Raji (cell line): ENCODE results near the gene WNT5A.

ENCODE experiments used
- POLR2A ChIP-seq: IDR thresholded peaks from 2 replicates; pipeline ENCODE4 v1.6.1; 2011; ENCODE audit warnings: low read depth, low read length, control low read depth; ENCODE audit not compliant: insufficient read depth

The WNT5A gene

GRCh38 chr3:55515550-55516246 is 28.6 kb upstream of the WNT5A start:
- no peak for TF ChIP-seq POLR2A

DNA sequence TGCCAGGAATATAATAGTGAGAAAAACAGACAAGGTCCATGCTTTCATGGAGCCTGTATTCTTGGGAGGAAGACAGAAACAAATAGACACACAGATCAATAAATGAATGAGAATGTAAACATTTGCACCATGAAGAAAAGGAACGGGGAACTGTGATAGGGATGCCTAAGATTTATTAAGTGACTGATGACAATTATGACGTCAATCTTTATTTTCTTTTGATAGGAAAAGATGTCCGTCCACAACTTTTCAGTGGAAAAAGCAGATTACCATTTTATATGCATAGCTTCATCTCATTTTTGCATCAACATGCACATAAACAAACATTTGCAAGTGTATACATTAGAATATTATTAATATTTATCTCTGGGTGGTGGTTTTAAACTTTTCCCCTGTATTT is 27.9 kb upstream of the WNT5A start:
- TF ChIP-seq POLR2A: no peak

DNA sequence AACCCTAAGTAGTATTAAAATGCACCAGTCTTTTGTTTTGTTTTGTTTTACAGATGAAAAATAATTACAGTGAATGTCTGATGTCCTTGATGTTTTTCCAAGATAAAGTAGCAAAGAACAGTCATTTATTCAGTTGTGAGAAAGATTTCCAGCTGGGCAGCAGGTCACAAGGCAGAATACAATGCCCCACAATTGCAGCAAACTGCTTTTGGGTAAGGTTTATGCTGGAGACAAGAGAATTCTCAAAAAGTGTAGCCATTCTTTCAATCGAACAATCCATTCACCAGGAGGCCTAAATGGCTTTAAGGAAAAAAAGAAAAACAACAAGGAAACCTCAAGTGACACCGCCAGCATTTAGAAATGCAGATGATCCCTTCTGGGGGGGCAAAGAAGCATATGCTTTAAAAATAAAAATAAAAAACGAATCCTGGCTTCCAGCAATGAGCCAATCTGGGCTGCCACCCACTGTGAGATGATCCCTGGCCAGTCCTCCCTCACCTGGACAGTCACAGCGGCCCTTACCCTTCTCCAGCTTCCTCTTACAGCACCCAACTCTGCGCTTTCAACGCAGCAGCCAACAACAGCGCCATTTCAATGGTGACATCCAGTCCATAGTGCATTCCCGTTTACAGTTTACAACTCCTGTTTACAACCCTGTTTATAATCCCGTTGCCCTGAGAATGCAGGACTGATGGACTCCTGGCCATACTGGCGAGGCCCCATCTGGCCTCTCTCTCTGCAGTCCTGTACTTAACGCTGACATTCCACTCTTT is 25.7 kb upstream of the WNT5A start:
- TF ChIP-seq POLR2A: no peak

DNA sequence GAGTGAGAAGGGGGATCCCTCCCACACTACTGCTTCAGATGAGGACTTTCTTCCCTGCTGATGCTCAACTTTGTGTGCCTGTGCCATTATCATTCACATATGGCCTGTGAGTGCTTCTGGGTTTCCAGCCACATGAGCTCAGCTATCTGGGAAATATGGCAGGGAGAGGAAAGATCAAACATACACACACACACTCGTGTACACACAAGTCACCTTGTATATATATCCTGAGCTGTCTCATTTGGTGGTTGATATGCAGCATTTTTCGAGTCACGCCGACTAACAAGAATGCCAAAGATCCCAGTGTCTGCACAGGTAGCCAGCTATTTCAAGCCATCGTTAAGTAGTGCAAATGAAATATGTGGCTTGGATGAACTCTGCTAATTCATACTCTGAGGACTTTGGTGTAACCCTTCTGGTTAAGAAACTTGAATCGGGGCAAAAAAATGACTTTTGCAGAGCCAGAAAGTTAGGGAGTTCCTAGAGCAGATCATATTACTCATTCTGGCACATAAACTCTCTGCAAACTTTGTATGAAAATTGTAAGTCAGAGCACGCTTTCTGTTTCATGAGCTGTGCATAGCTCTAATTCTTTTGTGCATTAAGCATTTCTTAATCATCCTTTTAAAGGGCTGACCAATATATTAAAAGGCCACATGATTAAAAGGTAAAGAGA is 24.9 kb upstream of the WNT5A start:
- TF ChIP-seq POLR2A: no peak

DNA sequence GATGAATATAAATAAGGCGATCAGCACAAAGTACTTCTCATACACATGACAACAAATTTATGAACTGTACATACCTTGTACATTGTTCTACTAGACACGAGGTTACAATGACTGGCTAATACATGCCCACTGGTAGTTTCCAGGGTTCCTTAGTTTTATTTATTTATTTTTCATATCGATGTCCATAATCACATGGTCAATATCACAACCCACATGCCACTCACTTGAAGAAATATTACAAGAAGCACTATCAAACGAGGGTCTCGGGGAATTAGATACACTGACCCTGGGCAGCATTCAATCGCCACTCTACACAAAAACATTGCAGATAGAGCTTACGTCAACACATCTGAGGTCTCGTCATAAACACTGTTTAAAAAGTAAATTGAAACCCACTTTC is 21.2 kb upstream of the WNT5A start:
- TF ChIP-seq POLR2A: no peak

DNA sequence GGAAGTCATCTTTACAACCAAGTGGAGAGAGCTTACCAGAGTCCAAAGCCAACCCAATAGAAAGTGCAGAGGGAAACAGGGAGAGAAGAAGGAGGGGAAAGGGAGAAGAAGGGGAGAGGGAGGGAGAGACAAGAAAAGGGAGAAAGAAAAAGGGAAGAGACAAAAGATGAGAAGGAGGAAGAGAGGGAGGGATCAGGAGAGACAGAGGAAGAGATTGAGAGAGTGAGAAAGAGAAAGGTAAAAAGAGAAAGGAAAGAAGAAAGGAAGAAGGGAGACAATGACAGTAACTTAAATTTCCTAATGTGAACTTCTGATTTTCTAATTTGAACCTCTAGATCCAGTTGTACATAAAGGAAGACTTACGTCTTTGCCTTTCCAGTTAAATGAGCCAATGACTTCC is 20.7 kb upstream of the WNT5A start:
- TF ChIP-seq POLR2A: no peak

DNA sequence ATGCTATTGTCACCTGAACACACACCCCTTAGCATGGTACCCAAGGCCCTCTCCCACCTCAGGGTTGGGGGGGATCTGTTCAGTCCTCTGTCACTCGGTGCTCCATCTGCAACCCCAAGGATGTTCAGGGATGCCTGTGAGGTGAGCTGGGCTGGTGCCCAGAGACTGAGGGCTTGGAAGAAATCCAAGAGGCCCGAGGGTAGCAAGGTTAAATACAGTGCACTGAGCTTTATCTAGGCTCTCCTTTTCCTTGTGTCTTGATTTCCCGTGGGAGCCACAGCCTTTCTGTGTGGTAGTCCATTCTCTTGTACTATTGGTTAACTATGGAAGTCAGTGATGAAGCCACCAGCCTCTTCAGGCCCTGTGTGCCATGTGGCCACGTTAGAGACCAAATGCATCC is 18.7 kb upstream of the WNT5A start:
- TF ChIP-seq POLR2A: no peak

- no peak for TF ChIP-seq POLR2A
These were observed 14.8 kb upstream of the WNT5A start for GRCh38 chr3:55501905-55502304.

GRCh38 chr3:55500555-55501330 is 13.6 kb upstream of the WNT5A start:
- no peak for TF ChIP-seq POLR2A

- TF ChIP-seq POLR2A: no peak
These were observed 11.4 kb upstream of the WNT5A start for GRCh38 chr3:55498520-55498919.

- no peak for TF ChIP-seq POLR2A
These were observed 10.1 kb upstream of the WNT5A start for GRCh38 chr3:55497250-55497649.

DNA sequence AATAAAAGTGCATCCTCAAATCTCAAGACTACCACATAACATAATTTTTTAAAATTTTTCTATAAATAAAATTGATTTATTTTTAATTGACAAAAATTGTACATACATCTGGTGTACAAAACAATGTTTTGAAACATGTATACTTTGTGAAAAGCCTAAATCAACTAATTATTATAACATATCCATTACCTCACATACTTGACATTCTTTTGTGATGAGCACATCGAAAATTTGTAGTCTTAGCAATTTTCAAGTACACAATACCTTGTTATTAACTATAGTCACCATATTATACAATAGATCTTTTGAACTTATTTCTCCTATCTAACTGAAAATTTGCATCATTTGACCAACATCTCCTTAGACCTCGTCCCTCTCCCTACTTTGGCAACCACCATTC is 7.9 kb upstream of the WNT5A start:
- TF ChIP-seq POLR2A: no peak

DNA sequence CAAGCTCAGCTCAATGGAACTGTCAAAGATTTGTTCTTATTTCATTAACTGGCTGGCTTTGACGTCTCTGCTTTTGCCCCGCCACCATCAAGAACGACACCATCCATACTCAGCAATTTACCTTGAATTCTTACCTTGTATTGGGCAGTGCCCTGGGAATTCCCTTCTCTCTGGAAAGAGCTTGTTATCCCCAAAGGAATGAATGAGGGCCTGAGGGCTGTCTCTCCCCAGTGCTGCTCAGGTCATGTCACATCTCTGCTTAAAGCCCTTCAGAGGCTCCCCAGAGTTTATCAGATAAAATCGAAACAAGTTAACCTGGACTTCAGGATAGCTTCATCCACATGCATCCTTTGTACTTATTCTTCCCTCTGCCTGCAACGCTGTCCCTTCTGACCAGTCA is 5.9 kb upstream of the WNT5A start:
- TF ChIP-seq POLR2A: no peak

- no peak for TF ChIP-seq POLR2A
These were observed 4.2 kb upstream of the WNT5A start for GRCh38 chr3:55491296-55491816.

DNA sequence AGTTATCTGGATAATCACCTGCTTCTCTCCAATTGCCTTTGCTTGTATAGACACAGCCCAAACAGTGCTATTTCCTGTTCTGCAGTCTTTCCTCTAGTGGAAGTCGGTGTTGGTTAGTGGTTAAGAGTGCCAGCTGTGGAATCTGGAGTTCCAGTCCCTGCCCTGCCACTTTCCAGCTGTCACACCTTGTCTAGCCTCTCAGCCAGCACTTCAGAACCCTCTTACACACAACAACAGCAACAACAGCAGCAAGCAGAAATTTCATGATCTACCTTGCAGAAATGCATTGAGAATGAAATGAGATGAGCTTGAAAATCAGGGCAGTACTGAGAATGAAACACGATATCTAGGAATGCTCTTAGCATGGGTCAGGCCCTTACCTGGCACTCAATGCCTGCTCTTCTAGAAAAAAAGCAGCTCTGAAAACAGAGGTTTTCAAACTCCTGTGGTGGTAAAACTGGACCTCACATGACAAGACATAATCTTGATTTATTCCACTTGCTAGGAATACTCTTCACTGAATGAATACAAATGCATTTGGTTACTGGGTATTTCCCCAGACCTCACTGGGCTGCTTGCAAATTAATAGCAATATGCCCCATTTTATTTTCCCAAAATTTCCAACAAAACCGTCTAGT is 3.3 kb upstream of the WNT5A start:
- TF ChIP-seq POLR2A: no peak
